DND-41 (cell line): ENCODE measurements around the gene LUZP4.

Experiments used
- CTCF ChIP-seq: IDR thresholded peaks from 2 replicates; pipeline ENCODE4 v1.5.1; 2012; ENCODE audit warnings: borderline replicate concordance, low read length, moderate library complexity, mild to moderate bottlenecking; ENCODE audit not compliant: poor library complexity, severe bottlenecking; ENCODE audit errors: extremely low read depth
- EZH2 ChIP-seq: IDR thresholded peaks from 3 replicates; pipeline ENCODE4 v1.6.1; 2012; ENCODE audit warnings: borderline replicate concordance, low read depth, mild to moderate bottlenecking, moderate library complexity, low read length, inconsistent platforms; ENCODE audit not compliant: severe bottlenecking

GRCh38 chrX:115337491-115338144 lies 48.1 kb downstream of the LUZP4 start:
- TF ChIP-seq CTCF (no peak), EZH2 (no peak)
